IPS DF 6.9 (cell line): ENCODE data around the gene ASAP2.

Source experiments
- DNase-seq: peaks from one replicate; pipeline ENCODE4 v3.0.0-alpha.2; 2013; ENCODE audit warnings: low read depth, low spot score
- H3K27ac ChIP-seq: one replicate; pipeline ENCODE4 v1.5.1; 2013; ENCODE audit warnings: low read length, control low read depth
- H3K27me3 ChIP-seq: 2 replicates; pipeline ENCODE4 v1.6.1; 2013; ENCODE audit warnings: mild to moderate bottlenecking, low read length; ENCODE audit not compliant: control insufficient read depth, insufficient read depth
- H3K36me3 ChIP-seq: 2 replicates; pipeline ENCODE4 v1.6.1; 2013; ENCODE audit warnings: low read length; ENCODE audit not compliant: control insufficient read depth, insufficient read depth
- H3K4me1 ChIP-seq: 2 replicates; pipeline ENCODE4 v1.6.1; 2013; ENCODE audit warnings: low read length; ENCODE audit not compliant: control insufficient read depth, insufficient read depth
- H3K4me3 ChIP-seq: 2 replicates; pipeline ENCODE4 v1.5.1; 2013; ENCODE audit warnings: mild to moderate bottlenecking, low read length
- H3K9me3 ChIP-seq: 2 replicates; pipeline ENCODE4 v1.6.1; 2013; ENCODE audit warnings: low read length, inconsistent platforms; ENCODE audit not compliant: control insufficient read depth, insufficient read depth
- WGBS: extraction: QIAGEN DNeasy Blood & Tissue Kit; methylation state at CpG from one replicate; pipeline ENCODE4 v1.1.7; 2013; ENCODE audit warnings: mixed read lengths, missing lambda C conversion rate; ENCODE audit not compliant: insufficient read length, insufficient coverage; 5-methylcytosine and 5-hydroxymethylcytosine counted together

Gene ASAP2

GRCh38 chr2:9315280-9315847, 108.8 kb downstream of the ASAP2 start:
- Histone ChIP-seq H3K4me3 (no peak overlapping the region), H3K27me3 (no peaks in the 10 kb centered on the region), H3K27ac (no peak overlapping the region), H3K9me3 (no peaks in the 10 kb centered on the region), H3K36me3 (no peaks in the 10 kb centered on the region), H3K4me1 (no peaks in the 10 kb centered on the region)
- no CpG with 5 or more reads among the region's 16 CpGs for whole genome bisulfite sequencing
- DNase-seq = no peak

- H3K4me3 ChIP-seq = no peak overlapping the region
- H3K36me3 ChIP-seq = no peaks in the 10 kb centered on the region
- 100% methylated on average over 6 of the region's 6 CpGs for WGBS
- no peak overlapping the region for H3K27ac ChIP-seq
- no peaks in the 10 kb centered on the region for H3K4me1 ChIP-seq
- DNase-seq = no peak
- no peaks in the 10 kb centered on the region for H3K9me3 ChIP-seq
- no peaks in the 10 kb centered on the region for H3K27me3 ChIP-seq
Observed at GRCh38 chr2:9317559-9317958, 110.9 kb downstream of the ASAP2 start.

- H3K36me3 ChIP-seq = no peaks in the 10 kb centered on the region
- H3K4me3 ChIP-seq = no peak overlapping the region
- DNase-seq = no peak
- WGBS = no CpG with 5 or more reads among the region's 29 CpGs
- H3K9me3 ChIP-seq = no peaks in the 10 kb centered on the region
- no peak overlapping the region for H3K27ac ChIP-seq
- H3K4me1 ChIP-seq = no peaks in the 10 kb centered on the region
- no peaks in the 10 kb centered on the region for H3K27me3 ChIP-seq
Observed at GRCh38 chr2:9318461-9319337, 112.1 kb downstream of the ASAP2 start.

GRCh38 chr2:9319338-9319715, 112.7 kb downstream of the ASAP2 start:
- no peak for DNase-seq
- H3K9me3 ChIP-seq = no peaks in the 10 kb centered on the region
- no peak overlapping the region for H3K4me3 ChIP-seq
- H3K36me3 ChIP-seq = no peaks in the 10 kb centered on the region
- no peaks in the 10 kb centered on the region for H3K4me1 ChIP-seq
- no CpG with 5 or more reads among the region's 8 CpGs for WGBS
- H3K27ac ChIP-seq = no peak overlapping the region
- H3K27me3 ChIP-seq = no peaks in the 10 kb centered on the region

- Histone ChIP-seq H3K27ac (no peak overlapping the region), H3K36me3 (no peaks in the 10 kb centered on the region), H3K27me3 (no peaks in the 10 kb centered on the region), H3K4me1 (no peaks in the 10 kb centered on the region), H3K9me3 (no peaks in the 10 kb centered on the region), H3K4me3 (no peak overlapping the region)
- WGBS = no CpG with 5 or more reads among the region's 7 CpGs
- DNase-seq = no peak
Observed at GRCh38 chr2:9322576-9322975, 116.0 kb downstream of the ASAP2 start.

- Histone ChIP-seq H3K27me3 (no peaks in the 10 kb centered on the region), H3K4me3 (no peak overlapping the region), H3K36me3 (no peaks in the 10 kb centered on the region), H3K9me3 (no peaks in the 10 kb centered on the region), H3K4me1 (no peaks in the 10 kb centered on the region), H3K27ac (no peak overlapping the region)
- no CpG with 5 or more reads among the region's 3 CpGs for WGBS
- no peak for DNase-seq
Observed at GRCh38 chr2:9325428-9325827, 118.8 kb downstream of the ASAP2 start.

GRCh38 chr2:9326975-9327374, 120.4 kb downstream of the ASAP2 start:
- no peak overlapping the region for H3K4me3 ChIP-seq
- WGBS = no CpG with 5 or more reads among the region's 3 CpGs
- no peaks in the 10 kb centered on the region for H3K4me1 ChIP-seq
- DNase-seq = no peak
- no peaks in the 10 kb centered on the region for H3K36me3 ChIP-seq
- no peak overlapping the region for H3K27ac ChIP-seq
- H3K27me3 ChIP-seq = no peaks in the 10 kb centered on the region
- H3K9me3 ChIP-seq = no peaks in the 10 kb centered on the region

- Histone ChIP-seq H3K27me3 (no peaks in the 10 kb centered on the region), H3K4me3 (no peak overlapping the region), H3K27ac (no peak overlapping the region), H3K4me1 (no peaks in the 10 kb centered on the region), H3K9me3 (no peaks in the 10 kb centered on the region), H3K36me3 (no peaks in the 10 kb centered on the region)
- no peak for DNase-seq
- no CpG with 5 or more reads among the region's 5 CpGs for whole genome bisulfite sequencing
Observed at GRCh38 chr2:9327873-9328352, 121.3 kb downstream of the ASAP2 start.

- Histone ChIP-seq H3K4me3 (no peak overlapping the region), H3K27ac (no peak overlapping the region), H3K27me3 (no peaks in the 10 kb centered on the region), H3K4me1 (no peaks in the 10 kb centered on the region), H3K9me3 (no peaks in the 10 kb centered on the region), H3K36me3 (no peaks in the 10 kb centered on the region)
- no peak for DNase-seq
- no CpG with 5 or more reads among the region's 5 CpGs for WGBS
Observed at GRCh38 chr2:9328931-9329330, 122.3 kb downstream of the ASAP2 start.

- Histone ChIP-seq H3K4me3 (no peak overlapping the region), H3K4me1 (no peaks in the 10 kb centered on the region), H3K27me3 (no peaks in the 10 kb centered on the region), H3K27ac (no peak overlapping the region), H3K9me3 (no peaks in the 10 kb centered on the region), H3K36me3 (no peaks in the 10 kb centered on the region)
- WGBS = no CpG with 5 or more reads among the region's 5 CpGs
- no peak for DNase-seq
Observed at GRCh38 chr2:9329497-9329896, 122.9 kb downstream of the ASAP2 start.
